PC-9 (cell line): Measurements from ENCODE around the gene ACOXL. TPM values are rescaled to one million over a fixed set of nuclear protein-coding genes. Genes with fewer than 3 reads are reported as not detected.
A peak's percentile ranks its signal among the peaks of the same experiment; 100 is the strongest.

ENCODE experiments used
- BruUV-seq: library from RNA; stranded (reverse); fragments of 400-500 nt; replicated peaks from 2 replicates; lab custom pipeline; 2021; lab: Mats Ljungman, UMichigan
- CTCF ChIA-PET: fragments of 300-600 bp; sonication (Branson Sonifier 250); formaldehyde crosslinking; loops from one replicate; lab custom pipeline; 2022; ENCODE audit warnings: antibody characterized with exemption; lab: Charles Lee
- POLR2A ChIA-PET: fragments of 300-600 bp; sonication (Branson Sonifier 250); formaldehyde crosslinking; loops from one replicate; lab custom pipeline; 2022; ENCODE audit warnings: antibody characterized with exemption; ENCODE audit not compliant: unreplicated experiment; lab: Charles Lee
- DNase-seq, 2 experiments: peaks; one replicate each; pipeline versions ENCODE4 v3.0.0 to v3.0.0-alpha.2; 2015 to 2022; ENCODE audit warnings: mixed read lengths in 1 of 2
- H2AFZ ChIP-seq: fragments of 200-600 bp; sonication (generic); 2 replicates; pipeline ENCODE4 v1.8.1; 2017; ENCODE audit warnings: antibody characterized with exemption
- H3F3A ChIP-seq: fragments of 200-600 bp; sonication (generic); 2 replicates; pipeline ENCODE4 v1.8.1; 2017; ENCODE audit warnings: antibody characterized with exemption, mild to moderate bottlenecking, low read depth; ENCODE audit not compliant: insufficient read depth
- H3K27ac ChIP-seq: fragments of 200-600 bp; sonication (generic); 2 replicates; pipeline ENCODE4 v1.6.1; 2016; ENCODE audit warnings: mixed run types
- H3K27me3 ChIP-seq: fragments of 200-600 bp; sonication (generic); 2 replicates; pipeline ENCODE4 v1.6.1; 2016; ENCODE audit warnings: low read depth, mixed run types; ENCODE audit not compliant: insufficient read depth
- H3K36me3 ChIP-seq: fragments of 200-600 bp; sonication (generic); 2 replicates; pipeline ENCODE4 v1.6.1; 2016; ENCODE audit warnings: low read depth, mixed run types
- H3K4me1 ChIP-seq: fragments of 200-600 bp; sonication (generic); replicated peaks from 2 replicates; pipeline ENCODE4 v1.6.1; 2016; ENCODE audit warnings: mixed run types; ENCODE audit not compliant: insufficient read depth
- H3K4me2 ChIP-seq: fragments of 200-600 bp; sonication (generic); 2 replicates; pipeline ENCODE4 v1.6.1; 2017; ENCODE audit warnings: mixed run types
- H3K4me3 ChIP-seq: fragments of 200-600 bp; sonication (generic); 2 replicates; pipeline ENCODE4 v1.6.1; 2016; ENCODE audit warnings: mixed run types
- H3K79me2 ChIP-seq: fragments of 200-600 bp; sonication (generic); 2 replicates; pipeline ENCODE4 v1.6.1; 2017; ENCODE audit warnings: low read depth, mixed run types
- H3K9me2 ChIP-seq: fragments of 200-600 bp; sonication (generic); 2 replicates; pipeline ENCODE4 v1.8.1; 2017; ENCODE audit warnings: mild to moderate bottlenecking; ENCODE audit not compliant: insufficient read depth
- H3K9me3 ChIP-seq: fragments of 200-600 bp; sonication (generic); 2 replicates; pipeline ENCODE4 v1.8.1; 2016; ENCODE audit warnings: low read depth; ENCODE audit not compliant: insufficient read depth
- H4K20me1 ChIP-seq: fragments of 200-600 bp; sonication (generic); 2 replicates; pipeline ENCODE4 v1.8.1; 2017; ENCODE audit not compliant: insufficient read depth
- EZH2 ChIP-seq: fragments of 200-600 bp; sonication (generic); IDR thresholded peaks from 2 replicates; pipeline ENCODE4 v1.8.0; 2017; ENCODE audit warnings: antibody characterized with exemption, low read depth
- intact Hi-C: fragments of 100-400 bp; cut with micrococcal nuclease; formaldehyde crosslinking; loops from one replicate; pipeline ENCODE4 v1.10.0; 2022; ENCODE audit not compliant: unreplicated experiment
- total RNA-seq: library from RNA; stranded (reverse); gene quantifications from 2 replicates; pipeline ENCODE4 v1.2.3, GENCODE V29; 2021
- TF ChIP-seq, protein P1 (sequence below): fragments of 200-600 bp; sonication (generic); conservative IDR thresholded peaks from 2 replicates; pipeline ENCODE4 v1.6.1; 2017; ENCODE audit warnings: mixed run types, antibody characterized with exemption, mild to moderate bottlenecking, moderate library complexity

The ACOXL gene
- total RNA-seq, 1 experiment from 2014 or later = 10.7 TPM

GRCh38 chr2:111005821-111006220 lies 273.4 kb downstream of the ACOXL start:
- H3F3A ChIP-seq = peaks cover 7% of the 10 kb centered on the region; the same call in 1 of the 2 replicates
- H3K9me2 ChIP-seq = no peaks in the 10 kb centered on the region
- CTCF ChIA-PET = no interaction called here

GRCh38 chr2:111007757-111008688 lies 275.6 kb downstream of the ACOXL start:
- ChIA-PET CTCF (no interaction called here), POLR2A (no interaction called here)
- Histone ChIP-seq H3K9me3 (0 out of 2 replicates have a peak, but pooled peaks cover 3% of the 10 kb centered on the region), H3F3A (peaks cover 7% of the 10 kb centered on the region; the same call in 1 of the 2 replicates), H3K27me3 (no peaks in the 10 kb centered on the region), H4K20me1 (no peaks in the 10 kb centered on the region), H2AFZ (no peak overlapping the region), H3K4me2 (no peak overlapping the region; the same call in 1 of the 2 replicates), H3K9me2 (no peaks in the 10 kb centered on the region), H3K4me3 (no peak overlapping the region), H3K27ac (peak overlapping the region; percentile 51), H3K4me1 (peaks cover 12% of the 10 kb centered on the region; the same call in 1 of the 2 replicates), H3K79me2 (no peaks in the 10 kb centered on the region), H3K36me3 (no peaks in the 10 kb centered on the region)
- intact Hi-C loops = no loop called here
- BruUV-seq = no TSS peak
- TF ChIP-seq EZH2 = no peak
- no peak for DNase-seq

More at GRCh38 chr2:111005821-111006220, 273.4 kb downstream of the ACOXL start:
- Histone ChIP-seq H2AFZ (no peak overlapping the region), H3K36me3 (no peaks in the 10 kb centered on the region), H3K27me3 (no peaks in the 10 kb centered on the region), H3K27ac (no peak overlapping the region), H3K9me3 (0 out of 2 replicates have a peak, but pooled peaks cover 2% of the 10 kb centered on the region), H4K20me1 (no peaks in the 10 kb centered on the region), H3K79me2 (no peaks in the 10 kb centered on the region), H3K4me3 (no peak overlapping the region), H3K4me1 (peaks cover 12% of the 10 kb centered on the region; the same call in 1 of the 2 replicates), H3K4me2 (no peak overlapping the region)
- TF ChIP-seq, protein P1, sequence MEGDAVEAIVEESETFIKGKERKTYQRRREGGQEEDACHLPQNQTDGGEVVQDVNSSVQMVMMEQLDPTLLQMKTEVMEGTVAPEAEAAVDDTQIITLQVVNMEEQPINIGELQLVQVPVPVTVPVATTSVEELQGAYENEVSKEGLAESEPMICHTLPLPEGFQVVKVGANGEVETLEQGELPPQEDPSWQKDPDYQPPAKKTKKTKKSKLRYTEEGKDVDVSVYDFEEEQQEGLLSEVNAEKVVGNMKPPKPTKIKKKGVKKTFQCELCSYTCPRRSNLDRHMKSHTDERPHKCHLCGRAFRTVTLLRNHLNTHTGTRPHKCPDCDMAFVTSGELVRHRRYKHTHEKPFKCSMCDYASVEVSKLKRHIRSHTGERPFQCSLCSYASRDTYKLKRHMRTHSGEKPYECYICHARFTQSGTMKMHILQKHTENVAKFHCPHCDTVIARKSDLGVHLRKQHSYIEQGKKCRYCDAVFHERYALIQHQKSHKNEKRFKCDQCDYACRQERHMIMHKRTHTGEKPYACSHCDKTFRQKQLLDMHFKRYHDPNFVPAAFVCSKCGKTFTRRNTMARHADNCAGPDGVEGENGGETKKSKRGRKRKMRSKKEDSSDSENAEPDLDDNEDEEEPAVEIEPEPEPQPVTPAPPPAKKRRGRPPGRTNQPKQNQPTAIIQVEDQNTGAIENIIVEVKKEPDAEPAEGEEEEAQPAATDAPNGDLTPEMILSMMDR = no peak
- no peak for TF ChIP-seq EZH2
- no peak for DNase-seq
- BruUV-seq = no TSS peak
- POLR2A ChIA-PET = no interaction called here
- intact Hi-C loops = no loop called here

DNA sequence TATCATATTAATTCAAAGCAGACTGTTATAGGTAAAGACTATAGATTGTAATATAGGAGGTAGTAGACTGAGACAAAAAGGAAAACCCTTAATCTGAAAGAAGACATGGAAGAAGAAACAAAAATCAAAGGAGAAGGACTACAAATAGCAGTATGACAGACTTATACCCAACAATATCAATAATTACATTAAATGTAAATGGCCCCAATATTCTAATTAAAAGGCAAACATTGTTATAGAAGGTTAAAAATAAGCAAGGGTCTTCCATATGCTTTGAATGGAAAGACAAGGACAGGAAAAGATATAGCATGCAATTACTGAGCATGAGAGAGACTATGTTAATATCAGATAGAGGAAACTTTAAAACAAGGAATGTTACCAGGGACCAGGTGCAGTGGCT lies 278.8 kb downstream of the ACOXL start:
- Histone ChIP-seq H3F3A (peaks cover 7% of the 10 kb centered on the region; the same call in 1 of the 2 replicates), H3K4me1 (peaks cover 12% of the 10 kb centered on the region; the same call in 1 of the 2 replicates), H3K36me3 (no peaks in the 10 kb centered on the region), H3K27me3 (no peaks in the 10 kb centered on the region), H2AFZ (no peak overlapping the region), H3K9me3 (peaks cover 12% of the 10 kb centered on the region; the same call in 1 of the 2 replicates), H3K4me2 (no peak overlapping the region), H3K79me2 (no peaks in the 10 kb centered on the region), H3K27ac (no peak overlapping the region), H4K20me1 (no peaks in the 10 kb centered on the region), H3K9me2 (no peaks in the 10 kb centered on the region), H3K4me3 (no peak overlapping the region)
- intact Hi-C loops = no loop called here
- ChIA-PET CTCF (no interaction called here), POLR2A (interaction anchor here (0.6 kb wide), 1 partner anchor 15 kb away, joined by 3 read pairs; no protein-coding TSS in a partner anchor)
- BruUV-seq = no TSS peak
- no peak for DNase-seq
- TF ChIP-seq, protein P1 = no peak
- no peak for TF ChIP-seq EZH2
